Measurements from ENCODE around the gene RERG.
"Not testable (repeated sequence)": the region's sequence is repeated elsewhere in the genome, so short reads cannot be mapped to it uniquely, and the experiment has no call there.

The RERG gene, protein sequence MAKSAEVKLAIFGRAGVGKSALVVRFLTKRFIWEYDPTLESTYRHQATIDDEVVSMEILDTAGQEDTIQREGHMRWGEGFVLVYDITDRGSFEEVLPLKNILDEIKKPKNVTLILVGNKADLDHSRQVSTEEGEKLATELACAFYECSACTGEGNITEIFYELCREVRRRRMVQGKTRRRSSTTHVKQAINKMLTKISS

DNA sequence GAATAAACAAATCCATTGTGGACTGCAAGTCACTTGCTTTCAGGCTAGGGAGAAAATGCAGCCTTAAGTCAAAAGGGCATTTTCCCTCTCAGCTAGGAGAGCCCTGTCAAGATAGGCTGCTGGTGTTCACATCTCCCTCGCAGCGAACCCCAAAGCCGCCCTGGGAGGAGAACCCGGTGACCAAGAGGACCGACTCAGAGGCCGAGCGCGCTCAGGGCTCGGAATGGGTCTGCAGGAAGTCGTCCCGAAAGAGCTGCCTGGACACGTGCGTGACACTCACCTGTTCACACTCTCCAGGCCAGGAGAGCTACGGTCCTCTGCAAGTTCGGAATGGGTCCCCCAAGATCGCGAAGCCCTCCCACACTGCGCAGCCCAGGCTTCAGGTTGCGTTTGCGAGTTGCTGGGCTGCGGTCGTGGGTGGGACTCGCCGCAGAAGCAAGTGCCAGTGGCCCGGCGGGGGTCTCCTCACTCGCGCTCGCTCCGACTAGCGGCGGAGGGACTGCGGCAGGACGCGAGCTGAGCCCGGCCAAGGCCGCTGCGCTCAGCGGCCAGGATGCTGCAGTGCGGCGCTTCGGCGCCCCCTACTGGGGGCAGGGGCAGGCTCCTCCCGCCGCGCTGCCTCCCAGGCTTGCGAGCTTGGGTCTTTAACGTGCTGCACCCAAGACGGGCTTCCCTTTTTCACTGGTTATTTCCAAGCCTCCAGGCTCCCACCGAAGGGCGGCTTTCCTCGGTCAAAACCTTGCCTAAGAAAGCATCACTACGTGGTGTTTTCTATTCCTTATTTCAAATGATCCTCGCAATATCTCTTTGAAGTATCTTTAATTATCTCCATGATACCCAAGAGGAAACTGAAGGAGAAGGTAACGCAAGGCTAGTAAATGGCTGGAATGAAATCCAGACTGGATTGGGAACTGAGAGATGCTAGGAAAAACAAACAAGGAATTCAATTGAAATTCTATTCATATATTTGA is at the start of gene RERG:
Gene RERG, minus strand, starts transcription at position 503 of the 971 bp plus-strand sequence. CDS start 3,928 bp downstream, outside the sequence.
- DNase-seq (ENCODE audit: low read depth in 2 of 2): peak; percentile 62 to 65

- no peak for DNase-seq (ENCODE audit: low read depth in 2 of 2)
Observed at GRCh38 chr12:15270591-15270990, 49.4 kb upstream of the RERG start.

GRCh38 chr12:15268927-15269552 is 47.8 kb upstream of the RERG start:
- peak; percentile 11 to 13 for DNase-seq (ENCODE audit: low read depth in 2 of 2)

DNA sequence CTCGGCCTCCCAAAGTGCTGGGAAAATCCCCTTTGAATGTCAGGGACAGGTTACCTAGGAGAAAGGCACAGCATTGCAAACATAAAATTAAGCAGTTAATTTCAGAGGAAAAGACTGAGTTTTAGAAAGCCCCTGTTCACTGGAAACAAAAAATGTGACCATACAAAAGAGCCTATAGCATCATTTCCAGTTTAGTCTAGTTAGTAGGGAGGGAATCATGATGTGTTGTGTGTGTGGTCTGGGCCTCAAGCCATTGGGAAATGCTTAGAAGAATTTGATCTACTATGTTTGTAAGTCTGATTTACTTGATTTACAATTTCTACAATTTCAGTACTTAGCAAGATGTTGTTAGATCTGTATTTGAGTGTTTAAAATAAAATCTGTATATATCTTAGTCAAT is 47.1 kb upstream of the RERG start:
- DNase-seq (ENCODE audit: low read depth in 2 of 2): no peak

GRCh38 chr12:15265875-15266274 is 44.7 kb upstream of the RERG start:
- no peak for DNase-seq (ENCODE audit: low read depth in 2 of 2)

GRCh38 chr12:15256761-15257160 is 35.5 kb upstream of the RERG start:
- no peak for DNase-seq (ENCODE audit: low read depth in 2 of 2)

DNA sequence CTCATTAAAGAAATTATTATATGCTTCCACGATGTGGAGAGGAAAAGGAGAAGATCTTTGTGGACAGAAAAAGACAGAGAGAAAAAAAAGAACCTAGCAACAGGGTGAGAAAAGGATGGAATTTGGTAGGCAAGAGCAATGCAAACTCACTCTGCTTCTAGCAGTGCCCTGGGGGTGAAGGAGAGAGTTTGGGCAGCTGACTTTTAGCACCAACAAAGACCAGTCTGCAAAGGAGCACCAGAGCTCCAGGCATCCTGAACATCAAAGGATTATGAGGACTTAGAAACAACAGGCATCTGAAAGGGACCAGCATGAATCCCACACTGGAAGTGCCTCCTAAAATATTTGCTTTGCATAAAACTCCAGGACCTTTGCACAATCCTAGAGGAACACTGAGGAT is 32.8 kb upstream of the RERG start:
- DNase-seq (ENCODE audit: low read depth in 2 of 2): no peak

DNA sequence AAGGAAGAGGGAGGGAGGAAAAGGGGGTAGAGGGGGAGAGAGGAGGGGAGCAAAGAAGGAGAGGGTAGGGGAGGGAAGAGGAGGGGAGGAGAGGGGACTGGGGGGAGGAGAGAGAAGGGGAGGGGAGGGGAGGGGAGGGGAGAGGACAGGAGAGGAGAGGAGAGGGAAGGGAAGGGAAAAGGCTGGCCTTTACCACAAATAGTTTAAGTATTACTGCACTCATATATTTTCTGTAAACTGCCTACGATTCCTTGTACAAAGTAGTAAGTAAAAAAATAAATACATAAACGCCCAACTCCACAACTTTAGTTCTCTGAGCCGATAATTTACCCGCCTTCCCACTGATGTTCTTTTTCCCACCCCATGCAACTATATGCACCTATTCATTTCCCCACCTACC is 23.7 kb upstream of the RERG start:
- DNase-seq (ENCODE audit: low read depth in 2 of 2): no peak

- no peak for DNase-seq (ENCODE audit: low read depth in 2 of 2)
Observed at GRCh38 chr12:15244341-15244740, 23.1 kb upstream of the RERG start.

DNA sequence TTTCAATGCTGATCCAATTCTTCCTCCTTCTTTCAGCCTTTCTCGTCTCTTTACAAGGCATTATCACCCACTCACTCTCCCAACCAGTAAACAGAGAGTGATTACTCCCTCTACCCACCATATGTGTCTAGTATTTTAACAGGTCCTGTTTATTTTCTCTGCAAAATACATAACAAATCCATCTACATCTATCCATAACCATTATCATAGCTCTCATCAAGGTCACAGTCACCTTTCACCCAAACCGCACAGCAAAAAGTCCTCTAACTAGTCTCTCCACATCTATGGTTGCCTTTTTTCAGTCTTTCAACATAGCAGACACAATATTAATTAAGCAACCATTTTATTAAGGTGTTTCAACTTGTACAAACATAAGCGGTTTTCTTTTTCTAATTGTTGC is 21.9 kb upstream of the RERG start:
- no peak for DNase-seq (ENCODE audit: low read depth in 2 of 2)

DNA sequence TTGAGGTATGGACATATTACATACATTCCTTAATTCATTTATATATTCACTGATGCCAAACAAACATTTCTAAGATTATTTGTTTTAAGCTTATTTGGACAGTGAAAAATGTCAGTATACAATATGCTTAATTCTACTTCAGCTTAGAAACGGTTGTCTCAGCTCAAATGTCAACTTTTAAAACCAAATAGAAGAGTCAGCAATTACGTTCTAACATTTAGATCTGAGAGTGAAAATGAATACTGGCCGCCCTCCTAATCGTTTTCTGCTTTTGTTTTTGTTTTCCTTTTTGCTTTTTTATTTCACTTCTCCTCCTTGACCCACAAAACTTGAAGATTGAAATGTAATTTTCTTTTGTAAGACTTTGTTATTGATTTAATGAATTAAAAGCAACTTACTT is 19.7 kb upstream of the RERG start:
- no peak for DNase-seq (ENCODE audit: low read depth in 2 of 2)

GRCh38 chr12:15234508-15234907 is 13.3 kb upstream of the RERG start:
- no peak for DNase-seq (ENCODE audit: low read depth in 2 of 2)

DNA sequence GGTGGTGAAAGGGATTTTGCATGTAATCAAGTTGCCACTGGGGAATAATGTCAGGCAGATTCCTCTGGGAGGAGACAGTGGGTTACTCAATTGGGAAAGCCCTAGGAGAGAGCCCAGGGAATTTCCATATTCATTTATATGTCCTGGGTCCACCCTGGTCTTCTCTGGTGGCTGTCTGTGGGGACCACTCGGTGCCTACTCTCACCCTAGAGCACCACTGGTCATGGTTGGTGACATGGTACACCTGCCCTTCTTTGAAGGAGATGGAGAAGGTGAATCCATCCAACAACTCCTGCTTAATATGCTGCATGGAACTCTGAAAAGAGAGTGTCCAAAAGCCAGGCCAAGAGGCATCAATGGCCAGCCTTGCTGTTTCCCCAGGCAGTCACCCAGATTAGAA is 12.8 kb upstream of the RERG start:
- DNase-seq (ENCODE audit: low read depth in 2 of 2): no peak

DNA sequence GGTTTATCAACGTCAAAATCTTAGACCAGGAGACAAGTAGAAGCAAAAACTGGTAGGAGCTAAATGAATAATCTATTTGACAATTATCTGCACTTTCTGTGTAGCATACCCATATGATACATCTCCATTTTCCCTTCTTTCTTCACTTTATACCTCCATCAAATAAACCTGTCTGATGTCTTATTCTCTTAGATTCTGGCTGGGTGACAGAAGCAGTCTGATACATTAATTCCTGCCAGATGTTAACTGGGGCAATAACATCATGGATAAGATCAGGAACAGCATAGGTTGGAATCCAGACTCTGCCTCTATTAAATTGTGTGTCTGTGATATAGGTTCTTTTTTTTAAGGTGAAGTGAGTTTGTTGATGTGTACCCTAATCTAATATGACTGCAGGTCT is 11.7 kb upstream of the RERG start:
- no peak for DNase-seq (ENCODE audit: low read depth in 2 of 2)

DNA sequence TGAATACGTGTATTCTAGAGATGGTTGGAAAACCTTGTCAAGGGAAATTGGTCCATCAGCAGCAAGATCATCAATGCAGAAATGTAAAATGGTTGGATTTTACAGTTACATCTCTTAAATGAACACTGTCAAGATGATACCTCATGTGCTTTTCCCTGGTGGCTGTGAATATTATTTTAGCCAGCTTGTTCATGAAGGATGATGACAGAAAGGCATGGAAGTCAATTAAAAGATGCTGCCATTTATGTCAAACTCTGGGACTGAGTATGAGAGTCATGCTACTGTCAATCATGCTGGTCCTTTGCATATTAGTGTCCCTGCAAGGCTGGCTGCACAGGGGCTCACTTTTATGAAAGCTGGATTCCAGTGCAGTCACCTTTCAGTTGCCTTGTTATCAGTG is 10.3 kb upstream of the RERG start:
- DNase-seq (ENCODE audit: low read depth in 2 of 2): no peak

GRCh38 chr12:15230751-15231150 is 9.5 kb upstream of the RERG start:
- DNase-seq (ENCODE audit: low read depth in 2 of 2): no peak

DNA sequence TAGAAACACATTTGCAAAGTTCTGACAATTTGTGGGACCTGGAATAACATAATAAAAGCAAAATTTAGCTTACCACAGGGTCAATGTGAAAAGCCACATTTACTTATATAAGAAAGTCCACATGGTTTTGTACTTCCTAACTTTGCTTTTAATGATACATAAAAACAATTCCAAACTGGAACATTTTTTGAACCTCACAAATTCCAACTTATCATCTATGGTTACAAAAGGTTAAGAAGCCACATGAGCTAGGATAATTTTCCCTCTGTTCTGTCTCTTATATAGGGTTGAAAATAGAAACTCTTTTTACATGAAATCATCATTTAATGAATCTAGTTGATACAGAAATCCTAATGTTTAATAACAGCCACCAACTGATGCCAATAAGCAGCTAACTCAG is 8.9 kb upstream of the RERG start:
- DNase-seq (ENCODE audit: low read depth in 2 of 2): no peak

DNA sequence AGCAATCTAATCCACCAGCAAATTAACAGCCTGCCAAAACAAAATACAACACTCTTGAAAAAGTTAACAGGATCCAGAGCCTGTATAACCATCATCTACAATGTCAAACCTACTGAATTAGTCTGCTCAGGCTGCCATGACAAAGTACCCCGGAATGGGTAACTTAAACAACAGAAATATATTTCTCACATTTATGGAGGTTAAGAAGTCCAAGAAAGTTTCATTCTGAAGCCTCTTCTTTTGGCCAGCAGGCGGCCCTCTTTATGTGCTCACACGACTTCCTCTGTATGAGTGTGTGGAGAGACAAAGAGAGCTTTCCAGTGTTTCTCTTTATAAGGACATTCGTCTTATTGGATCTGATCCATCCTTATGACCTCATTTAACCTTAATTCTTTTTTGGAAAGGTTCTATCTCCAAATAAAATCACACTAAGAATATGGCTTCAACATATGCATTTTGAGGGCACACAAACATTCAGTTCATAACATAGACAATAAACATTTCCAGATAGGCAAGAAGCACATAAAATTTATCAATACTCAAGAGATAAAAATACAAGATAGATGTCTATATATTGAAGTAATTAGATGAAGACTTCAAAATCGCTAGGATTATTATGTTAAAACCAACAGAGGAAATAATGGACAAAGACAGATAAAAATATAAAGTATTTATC is 5.9 kb upstream of the RERG start:
- peak in 1 of 2 donors; percentile 8 for DNase-seq (ENCODE audit: low read depth in 2 of 2)

DNA sequence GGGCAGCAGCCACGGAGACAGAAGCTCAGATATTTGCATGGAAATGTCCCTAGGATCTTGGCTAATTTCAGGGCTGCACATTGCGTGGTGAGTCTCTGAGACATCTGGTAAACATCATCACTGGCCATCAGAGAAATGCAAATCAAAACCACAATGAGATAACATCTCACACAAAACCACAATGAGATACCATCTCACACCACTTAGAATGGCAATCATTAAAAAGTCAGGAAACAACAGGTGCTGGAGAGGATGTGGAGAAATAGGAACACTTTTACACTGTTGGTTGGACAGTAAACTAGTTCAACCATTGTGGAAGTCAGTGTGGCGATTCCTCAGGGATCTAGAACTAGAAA is 4.6 kb upstream of the RERG start:
- DNase-seq (ENCODE audit: low read depth in 2 of 2): not testable (repeated sequence)

- DNase-seq (ENCODE audit: low read depth in 2 of 2): no peak
Observed at GRCh38 chr12:15225136-15225862, 4.1 kb upstream of the RERG start.

GRCh38 chr12:15222219-15222618 is 1.0 kb upstream of the RERG start:
- no peak for DNase-seq (ENCODE audit: low read depth in 2 of 2)

GRCh38 chr12:15220451-15220850 is 766 bp downstream of the RERG start:
- no peak for DNase-seq (ENCODE audit: low read depth in 2 of 2)
